ENCODE data around the gene MRPS10. TPM values are rescaled to one million over a fixed set of nuclear protein-coding genes. Genes with fewer than 3 reads are reported as not detected.
"Not testable (repeated sequence)": the region's sequence is repeated elsewhere in the genome, so short reads cannot be mapped to it uniquely, and the experiment has no call there.

The MRPS10 gene
- total and polyA plus RNA-seq, 2 donors (not counting 3 experiments of a cell fraction or from before 2014, with no cell fraction given): 23.2 to 37.7 TPM

- Histone ChIP-seq H3K4me1 (ENCODE audit: control insufficient read depth, extremely low read depth, insufficient read depth, low read length) (peaks cover 10% of the 10 kb centered on the region), H3K27ac (ENCODE audit: insufficient read depth, low read depth, low read length) (peak overlapping the region; percentile 60), H3K27me3 (ENCODE audit: control insufficient read depth in 2 of 2, insufficient read depth in 2 of 2, low read length in 2 of 2) (no peaks in the 10 kb centered on the region), H4K20me1 (replicated peaks; ENCODE audit: control insufficient read depth, extremely low read depth, insufficient read depth, low read length) (no peaks in the 10 kb centered on the region), H3K9ac (replicated peaks; ENCODE audit: extremely low read depth, insufficient read depth, low read length) (no peak overlapping the region), H3K9me1 (replicated peaks; ENCODE audit: control insufficient read depth, extremely low read depth, insufficient read depth, low read length) (no peaks in the 10 kb centered on the region), H3K9me3 (replicated peaks; ENCODE audit: control insufficient read depth, insufficient read depth, low read length) (no peaks in the 10 kb centered on the region), H3K4me2 (ENCODE audit: insufficient read depth, low read length) (no peak overlapping the region), H2AFZ (ENCODE audit: low read depth, low read length) (no peak overlapping the region), H3K4me3 (replicated peaks in 1 of 3; ENCODE audit: insufficient read depth in 1 of 3, low read depth in 1 of 3, low read length in 3 of 3) (no peak overlapping the region), H3K36me3 (ENCODE audit: control insufficient read depth in 2 of 2, extremely low read depth in 1 of 2, insufficient read depth in 2 of 2, low read length in 2 of 2) (peaks cover 11 to 21% of the 10 kb centered on the region in 2 experiments), H3K79me2 (ENCODE audit: control insufficient read depth, insufficient read depth, low read length) (peaks cover 5% of the 10 kb centered on the region)
- no peak for FAIRE-seq
- ChIA-PET CTCF (no interaction called here), POLR2A (no interaction called here)
- BruUV-seq (replicated peaks): no TSS peak
- TF ChIP-seq POLR2A (IDR thresholded peaks at IDR 0.05; ENCODE audit: low read depth, low read length): no peak
- no peak for TF ChIP-seq EZH2 (IDR thresholded peaks at IDR 0.05; ENCODE audit: borderline replicate concordance, low read depth, low read length, severe bottlenecking)
- no peak for TF ChIP-seq GATA2 (IDR thresholded peaks at IDR 0.05; ENCODE audit: insufficient read depth, insufficient read length, low read depth, low read length)
- TF ChIP-seq, protein P1, sequence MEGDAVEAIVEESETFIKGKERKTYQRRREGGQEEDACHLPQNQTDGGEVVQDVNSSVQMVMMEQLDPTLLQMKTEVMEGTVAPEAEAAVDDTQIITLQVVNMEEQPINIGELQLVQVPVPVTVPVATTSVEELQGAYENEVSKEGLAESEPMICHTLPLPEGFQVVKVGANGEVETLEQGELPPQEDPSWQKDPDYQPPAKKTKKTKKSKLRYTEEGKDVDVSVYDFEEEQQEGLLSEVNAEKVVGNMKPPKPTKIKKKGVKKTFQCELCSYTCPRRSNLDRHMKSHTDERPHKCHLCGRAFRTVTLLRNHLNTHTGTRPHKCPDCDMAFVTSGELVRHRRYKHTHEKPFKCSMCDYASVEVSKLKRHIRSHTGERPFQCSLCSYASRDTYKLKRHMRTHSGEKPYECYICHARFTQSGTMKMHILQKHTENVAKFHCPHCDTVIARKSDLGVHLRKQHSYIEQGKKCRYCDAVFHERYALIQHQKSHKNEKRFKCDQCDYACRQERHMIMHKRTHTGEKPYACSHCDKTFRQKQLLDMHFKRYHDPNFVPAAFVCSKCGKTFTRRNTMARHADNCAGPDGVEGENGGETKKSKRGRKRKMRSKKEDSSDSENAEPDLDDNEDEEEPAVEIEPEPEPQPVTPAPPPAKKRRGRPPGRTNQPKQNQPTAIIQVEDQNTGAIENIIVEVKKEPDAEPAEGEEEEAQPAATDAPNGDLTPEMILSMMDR (IDR thresholded peaks at IDR 0.05; ENCODE audit: extremely low read depth in 1 of 2, insufficient read depth in 1 of 2, low read depth in 1 of 2, low read length in 2 of 2): no peak
- TF ChIP-seq POLR2AphosphoS5 (IDR thresholded peaks at IDR 0.05; ENCODE audit: insufficient read depth, low read depth, low read length): no peak
- TF ChIP-seq FOS (IDR thresholded peaks at IDR 0.05; ENCODE audit: borderline replicate concordance, insufficient read depth, low read length): no peak
- no peak for TF ChIP-seq JUN (IDR thresholded peaks at IDR 0.05; ENCODE audit: borderline replicate concordance, insufficient read depth, insufficient read length, low read depth)
- no peak for TF ChIP-seq MYC (IDR thresholded peaks at IDR 0.05; ENCODE audit: low read depth, low read length)
- TF ChIP-seq MAX (IDR thresholded peaks at IDR 0.05; ENCODE audit: insufficient read depth, insufficient read length): no peak
- dilution Hi-C loops (cut with MboI; ENCODE audit: extremely low pct_ligation_motif_present, low sequenced_read_pairs): no loop called here
- intact Hi-C loops (cut with micrococcal nuclease): loop anchor here (5.0 kb wide), 1 partner anchor 43 kb away; no protein-coding TSS in a partner anchor
- DNase-seq (ENCODE audit: low read depth, low spot score): peak; percentile 92
Measured at GRCh38 chr6:42210551-42210950, 7.1 kb downstream of the MRPS10 start.

- dilution Hi-C loops (cut with MboI; ENCODE audit: extremely low pct_ligation_motif_present, low sequenced_read_pairs); BruUV-seq (replicated peaks): not testable (repeated sequence)
Measured at GRCh38 chr6:42207559-42207958, 10.1 kb downstream of the MRPS10 start.

More at GRCh38 chr6:42207559-42207958, 10.1 kb downstream of the MRPS10 start:
- H3K27me3 ChIP-seq (ENCODE audit: control insufficient read depth in 2 of 2, insufficient read depth in 2 of 2, low read length in 2 of 2); H3K4me3 ChIP-seq (replicated peaks in 1 of 3; ENCODE audit: insufficient read depth in 1 of 3, low read depth in 1 of 3, low read length in 3 of 3); H3K9ac ChIP-seq (replicated peaks; ENCODE audit: extremely low read depth, insufficient read depth, low read length); POLR2A ChIA-PET; H3K9me3 ChIP-seq (replicated peaks; ENCODE audit: control insufficient read depth, insufficient read depth, low read length); intact Hi-C loops (cut with micrococcal nuclease); H3K9me1 ChIP-seq (replicated peaks; ENCODE audit: control insufficient read depth, extremely low read depth, insufficient read depth, low read length); FAIRE-seq; CTCF ChIA-PET; H3K4me2 ChIP-seq (ENCODE audit: insufficient read depth, low read length); H2AFZ ChIP-seq (ENCODE audit: low read depth, low read length); H3K79me2 ChIP-seq (ENCODE audit: control insufficient read depth, insufficient read depth, low read length); H4K20me1 ChIP-seq (replicated peaks; ENCODE audit: control insufficient read depth, extremely low read depth, insufficient read depth, low read length); H3K27ac ChIP-seq (ENCODE audit: insufficient read depth, low read depth, low read length); DNase-seq (ENCODE audit: low read depth, low spot score): not testable (repeated sequence)
- Histone ChIP-seq H3K4me1 (ENCODE audit: control insufficient read depth, extremely low read depth, insufficient read depth, low read length) (peaks cover 10% of the 10 kb centered on the region), H3K36me3 (ENCODE audit: control insufficient read depth in 2 of 2, extremely low read depth in 1 of 2, insufficient read depth in 2 of 2, low read length in 2 of 2) (peaks cover 13% of the 10 kb centered on the region in 2 experiments)
